HEK293 (cell line): Measurements from ENCODE around the gene PITX1.

Experiments
- CTCF ChIA-PET: fragments of 350-600 bp; formaldehyde crosslinking; extraction: SDS; loops from one replicate; lab custom pipeline; 2021; ENCODE audit warnings: antibody characterized with exemption; lab: Yijun Ruan, JAX
- POLR2A ChIA-PET: fragments of 300-600 bp; formaldehyde crosslinking; extraction: SDS; loops from one replicate; lab custom pipeline; 2020; ENCODE audit warnings: antibody characterized with exemption, inconsistent platforms; lab: Yijun Ruan, JAX
- H3K27ac ChIP-seq: fragments of 200-500 bp; sonication (Bioruptor generic); 2 replicates; pipeline ENCODE4 v1.5.1; 2014; ENCODE audit warnings: low read depth, low read length, control low read depth, inconsistent platforms; ENCODE audit errors: extremely low read depth
- H3K36me3 ChIP-seq, 2 experiments: fragments of 200-500 bp in 1 of 2; sonication (Bioruptor generic) in 1 of 2; 1 replicate in 1 of 2; 2 replicates in 1 of 2; pipeline ENCODE4 v1.5.1; 2014 to 2017; ENCODE audit warnings: inconsistent platforms in 2 of 2, low read length in 2 of 2; ENCODE audit not compliant: control insufficient read depth in 2 of 2, insufficient read depth in 1 of 2
- H3K4me1 ChIP-seq: fragments of 200-500 bp; sonication (Bioruptor generic); 2 replicates; pipeline ENCODE4 v1.5.1; 2014; ENCODE audit warnings: mild to moderate bottlenecking, low read length, inconsistent platforms; ENCODE audit not compliant: control insufficient read depth, insufficient read depth
- H3K4me3 ChIP-seq: 2 replicates; pipeline ENCODE4 v1.5.1; 2011; ENCODE audit warnings: low read depth, mild to moderate bottlenecking, control low read depth, low read length, moderate library complexity
- H3K9me3 ChIP-seq: fragments of 200-500 bp; sonication (Bioruptor generic); 2 replicates; pipeline ENCODE4 v1.5.1; 2014; ENCODE audit warnings: low read depth, low read length, inconsistent platforms; ENCODE audit not compliant: control insufficient read depth, insufficient read depth
- BCL11A ChIP-seq: fragments of 450-650 bp; formaldehyde crosslinking; IDR thresholded peaks from 2 replicates; pipeline ENCODE4 v1.5.1; 2016; ENCODE audit warnings: low read depth, missing biosample characterization, missing genetic modification characterization
- BCL11B ChIP-seq: fragments of 450-650 bp; formaldehyde crosslinking; IDR thresholded peaks from 2 replicates; pipeline ENCODE4 v1.5.1; 2016; ENCODE audit warnings: low read depth, missing biosample characterization, missing genetic modification characterization
- HOXA7 ChIP-seq: sonication (generic); formaldehyde crosslinking; IDR thresholded peaks from 2 replicates; pipeline ENCODE4 v1.8.1; 2022; ENCODE audit warnings: missing genetic modification reagents, borderline replicate concordance
- INSM2 ChIP-seq: fragments of 450-650 bp; formaldehyde crosslinking; IDR thresholded peaks from 2 replicates; pipeline ENCODE4 v1.5.1; 2016; ENCODE audit warnings: missing biosample characterization, missing genetic modification characterization
- ZBTB10 ChIP-seq: fragments of 450-650 bp; formaldehyde crosslinking; IDR thresholded peaks from 2 replicates; pipeline ENCODE4 v1.5.1; 2016; ENCODE audit warnings: missing biosample characterization, missing genetic modification characterization
- ZNF155 ChIP-seq: fragments of 450-650 bp; formaldehyde crosslinking; IDR thresholded peaks from 2 replicates; pipeline ENCODE4 v1.5.1; 2016; ENCODE audit warnings: missing biosample characterization, missing genetic modification characterization
- ZNF26 ChIP-seq: fragments of 450-650 bp; formaldehyde crosslinking; IDR thresholded peaks from 2 replicates; pipeline ENCODE4 v1.5.1; 2016; ENCODE audit warnings: missing biosample characterization, missing genetic modification characterization
- ZNF280C ChIP-seq: fragments of 450-650 bp; formaldehyde crosslinking; IDR thresholded peaks from 2 replicates; pipeline ENCODE4 v1.5.1; 2016; ENCODE audit warnings: missing biosample characterization, missing genetic modification characterization
- ZNF292 ChIP-seq: fragments of 450-650 bp; formaldehyde crosslinking; IDR thresholded peaks from 2 replicates; pipeline ENCODE4 v1.5.1; 2016; ENCODE audit warnings: low read depth, missing biosample characterization, missing genetic modification characterization, borderline replicate concordance
- ZNF302 ChIP-seq: fragments of 450-650 bp; formaldehyde crosslinking; IDR thresholded peaks from 2 replicates; pipeline ENCODE4 v1.5.1; 2016; ENCODE audit warnings: missing biosample characterization, missing genetic modification characterization, low read depth
- ZNF416 ChIP-seq: fragments of 450-650 bp; formaldehyde crosslinking; IDR thresholded peaks from 2 replicates; pipeline ENCODE4 v1.5.1; 2016; ENCODE audit warnings: missing biosample characterization, missing genetic modification characterization
- ZNF654 ChIP-seq: fragments of 450-650 bp; formaldehyde crosslinking; IDR thresholded peaks from 2 replicates; pipeline ENCODE4 v1.5.1; 2016; ENCODE audit warnings: low read depth, missing biosample characterization, missing genetic modification characterization
- ZNF747 ChIP-seq: fragments of 450-650 bp; formaldehyde crosslinking; IDR thresholded peaks from 2 replicates; pipeline ENCODE4 v1.5.1; 2016; ENCODE audit warnings: missing biosample characterization, missing genetic modification characterization
- ZXDB ChIP-seq: fragments of 450-650 bp; formaldehyde crosslinking; IDR thresholded peaks from 2 replicates; pipeline ENCODE4 v1.5.1; 2016; ENCODE audit warnings: missing biosample characterization, missing genetic modification characterization
- TF ChIP-seq, protein P1 (sequence below): fragments of 450-650 bp; formaldehyde crosslinking; IDR thresholded peaks from 2 replicates; pipeline ENCODE4 v1.5.1; 2016; ENCODE audit warnings: missing biosample characterization, missing genetic modification characterization

The PITX1 gene

GRCh38 chr5:135040034-135040332, 6.0 kb upstream of the PITX1 start:
- TF ChIP-seq BCL11B (tag by site-specific recombination) (no peak), ZNF155 (no peak)
- ChIA-PET POLR2A (interaction anchor here (1.2 kb wide), 1 partner anchor 8 kb away, joined by 4 read pairs; no protein-coding TSS in a partner anchor), CTCF (no interaction called here)
- H3K36me3 ChIP-seq: no peaks in the 10 kb centered on the region
- H3K4me1 ChIP-seq: peaks cover 4% of the 10 kb centered on the region
- no peaks in the 10 kb centered on the region for H3K9me3 ChIP-seq
- no peak overlapping the region for H3K4me3 ChIP-seq
- H3K27ac ChIP-seq: no peak overlapping the region

- no peak for TF ChIP-seq ZNF302 (tag by site-specific recombination)
- no peak for TF ChIP-seq INSM2 (tag by site-specific recombination)
- TF ChIP-seq HOXA7 (CRISPR knock-in tag): no peak
- TF ChIP-seq, all 188 proteins: peak for 0
- H3K27ac ChIP-seq: peak overlapping the region; percentile 34; the same call in 1 of the 2 replicates
- peak overlapping the region; percentile 26 for H3K4me3 ChIP-seq
- no peaks in the 10 kb centered on the region for H3K9me3 ChIP-seq
- no peaks in the 10 kb centered on the region for H3K36me3 ChIP-seq
- ChIA-PET POLR2A (interaction anchor here (1.2 kb wide), 1 partner anchor 8 kb away, joined by 4 read pairs; no protein-coding TSS in a partner anchor), CTCF (no interaction called here)
- peaks cover 9% of the 10 kb centered on the region for H3K4me1 ChIP-seq
Measured at GRCh38 chr5:135039271-135040033, 5.4 kb upstream of the PITX1 start.

- CTCF ChIA-PET: interaction anchor here (0.5 kb wide), 1 partner anchor 1572 kb away, joined by 3 read pairs; no protein-coding TSS in a partner anchor
Measured at GRCh38 chr5:135038813-135039270, 4.8 kb upstream of the PITX1 start.

GRCh38 chr5:135038205-135038812, 4.3 kb upstream of the PITX1 start:
- Histone ChIP-seq H3K27ac (no peak overlapping the region), H3K4me1 (peaks cover 9% of the 10 kb centered on the region), H3K4me3 (no peak overlapping the region), H3K36me3 (no peaks in the 10 kb centered on the region), H3K9me3 (no peaks in the 10 kb centered on the region)
- ChIA-PET CTCF (interaction anchor here (0.5 kb wide), 1 partner anchor 1571 kb away, joined by 3 read pairs; no protein-coding TSS in a partner anchor), POLR2A (no interaction called here)
- TF ChIP-seq ZNF280C (tag by site-specific recombination) (no peak), ZXDB (tag by site-specific recombination) (no peak), ZNF747 (tag by site-specific recombination) (no peak), ZNF26 (tag by site-specific recombination) (no peak), ZBTB10 (tag by site-specific recombination) (no peak), ZNF416 (tag by site-specific recombination) (no peak), BCL11A (tag by site-specific recombination) (no peak), ZNF292 (no peak)
- TF ChIP-seq, protein P1, sequence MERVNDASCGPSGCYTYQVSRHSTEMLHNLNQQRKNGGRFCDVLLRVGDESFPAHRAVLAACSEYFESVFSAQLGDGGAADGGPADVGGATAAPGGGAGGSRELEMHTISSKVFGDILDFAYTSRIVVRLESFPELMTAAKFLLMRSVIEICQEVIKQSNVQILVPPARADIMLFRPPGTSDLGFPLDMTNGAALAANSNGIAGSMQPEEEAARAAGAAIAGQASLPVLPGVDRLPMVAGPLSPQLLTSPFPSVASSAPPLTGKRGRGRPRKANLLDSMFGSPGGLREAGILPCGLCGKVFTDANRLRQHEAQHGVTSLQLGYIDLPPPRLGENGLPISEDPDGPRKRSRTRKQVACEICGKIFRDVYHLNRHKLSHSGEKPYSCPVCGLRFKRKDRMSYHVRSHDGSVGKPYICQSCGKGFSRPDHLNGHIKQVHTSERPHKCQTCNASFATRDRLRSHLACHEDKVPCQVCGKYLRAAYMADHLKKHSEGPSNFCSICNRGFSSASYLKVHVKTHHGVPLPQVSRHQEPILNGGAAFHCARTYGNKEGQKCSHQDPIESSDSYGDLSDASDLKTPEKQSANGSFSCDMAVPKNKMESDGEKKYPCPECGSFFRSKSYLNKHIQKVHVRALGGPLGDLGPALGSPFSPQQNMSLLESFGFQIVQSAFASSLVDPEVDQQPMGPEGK (tag by site-specific recombination): no peak

More at GRCh38 chr5:135038813-135039270, 4.8 kb upstream of the PITX1 start:
- peaks cover 9% of the 10 kb centered on the region for H3K4me1 ChIP-seq
- no peak overlapping the region for H3K4me3 ChIP-seq
- H3K36me3 ChIP-seq: no peaks in the 10 kb centered on the region
- no peak overlapping the region; the same call in 1 of the 2 replicates for H3K27ac ChIP-seq
- POLR2A ChIA-PET: interaction anchor here (1.2 kb wide), 1 partner anchor 9 kb away, joined by 4 read pairs; no protein-coding TSS in a partner anchor
- H3K9me3 ChIP-seq: no peaks in the 10 kb centered on the region
- TF ChIP-seq ZNF654: no peak
